Astrocyte of the spinal cord (primary cell): ENCODE data around the gene SLC38A10.

Experiments used
- DNase-seq: peaks from one replicate; pipeline ENCODE4 v3.0.0; 2011; ENCODE audit warnings: low read depth, low spot score
- H3K4me3 ChIP-seq: 2 replicates; pipeline ENCODE4 v1.5.1; 2011; ENCODE audit warnings: low read depth, mild to moderate bottlenecking, low read length, moderate library complexity
- CTCF ChIP-seq: IDR thresholded peaks from 2 replicates; pipeline ENCODE4 v1.5.1; 2012; ENCODE audit warnings: low read depth, mild to moderate bottlenecking, low read length, inconsistent platforms
- in situ Hi-C: cut with HindIII; loops from 2 replicates; pipeline ENCODE4 v1.10.0; 2017; ENCODE audit warnings: low sequenced_read_pairs

Gene SLC38A10

GRCh38 chr17:81295676-81296381, 722 bp upstream of the SLC38A10 start:
- peak; percentile 29 for DNase-seq
- peak overlapping the region; percentile 56 for H3K4me3 ChIP-seq
- in situ Hi-C loops = no loop called here
- TF ChIP-seq CTCF = peak; percentile 39

GRCh38 chr17:81294512-81295030, 536 bp downstream of the SLC38A10 start:
- in situ Hi-C loops = no loop called here
- DNase-seq = no peak
- H3K4me3 ChIP-seq = peak overlapping the region; percentile 56
- TF ChIP-seq CTCF = no peak

GRCh38 chr17:81292450-81292849, 2.7 kb downstream of the SLC38A10 start:
- DNase-seq = no peak
- no peak for TF ChIP-seq CTCF
- no peak overlapping the region for H3K4me3 ChIP-seq
- in situ Hi-C loops = no loop called here

GRCh38 chr17:81291662-81292061, 3.4 kb downstream of the SLC38A10 start:
- TF ChIP-seq CTCF = peak; percentile 77
- H3K4me3 ChIP-seq = no peak overlapping the region
- in situ Hi-C loops = no loop called here
- peak; percentile 31 for DNase-seq

GRCh38 chr17:81290230-81290629, 4.9 kb downstream of the SLC38A10 start:
- no peak for DNase-seq
- H3K4me3 ChIP-seq = no peak overlapping the region
- TF ChIP-seq CTCF = no peak
- in situ Hi-C loops = no loop called here

GRCh38 chr17:81289627-81290026, 5.5 kb downstream of the SLC38A10 start:
- no peak overlapping the region for H3K4me3 ChIP-seq
- in situ Hi-C loops = no loop called here

More at GRCh38 chr17:81289627-81290026, 5.5 kb downstream of the SLC38A10 start:
- TF ChIP-seq CTCF = no peak
- DNase-seq = no peak
